ENCODE data around the gene STK36.
A peak's percentile ranks its signal among the peaks of the same experiment; 100 is the strongest.

STK36 gene

GRCh38 chr2:218726004-218726574 is 54.2 kb downstream of the STK36 start:
- no peak for DNase-seq (ENCODE audit: low spot score)
- in situ Hi-C loops (cut with MboI; ENCODE audit: low sequenced_read_pairs, unreplicated experiment), result loop anchor here (10.0 kb wide), 1 partner anchor 119 kb away; no protein-coding TSS in a partner anchor
- TF ChIP-seq CTCF (IDR thresholded peaks at IDR 0.05; ENCODE audit: borderline replicate concordance, control extremely low read depth, extremely low read depth, insufficient read depth, missing control alignments), result no peak

GRCh38 chr2:218727502-218728165 is 55.7 kb downstream of the STK36 start:
- TF ChIP-seq CTCF (IDR thresholded peaks at IDR 0.05; ENCODE audit: borderline replicate concordance, control extremely low read depth, extremely low read depth, insufficient read depth, missing control alignments), result peak; percentile 14
- in situ Hi-C loops (cut with MboI; ENCODE audit: low sequenced_read_pairs, unreplicated experiment), result loop anchor here (10.0 kb wide), 1 partner anchor 117 kb away; no protein-coding TSS in a partner anchor
- DNase-seq (ENCODE audit: low spot score), result no peak

- in situ Hi-C loops (cut with MboI; ENCODE audit: low sequenced_read_pairs, unreplicated experiment), result loop anchor here (10.0 kb wide), 1 partner anchor 115 kb away; no protein-coding TSS in a partner anchor
- no peak for DNase-seq (ENCODE audit: low spot score)
- TF ChIP-seq CTCF (IDR thresholded peaks at IDR 0.05; ENCODE audit: borderline replicate concordance, control extremely low read depth, extremely low read depth, insufficient read depth, missing control alignments), result no peak
Measured at GRCh38 chr2:218729640-218730039, 57.8 kb downstream of the STK36 start.

GRCh38 chr2:218732052-218732760 is 60.3 kb downstream of the STK36 start:
- DNase-seq (ENCODE audit: low spot score), result no peak
- no peak for TF ChIP-seq CTCF (IDR thresholded peaks at IDR 0.05; ENCODE audit: borderline replicate concordance, control extremely low read depth, extremely low read depth, insufficient read depth, missing control alignments)
- in situ Hi-C loops (cut with MboI; ENCODE audit: low sequenced_read_pairs, unreplicated experiment), result no loop called here

- in situ Hi-C loops (cut with MboI; ENCODE audit: low sequenced_read_pairs, unreplicated experiment), result no loop called here
- TF ChIP-seq CTCF (IDR thresholded peaks at IDR 0.05; ENCODE audit: borderline replicate concordance, control extremely low read depth, extremely low read depth, insufficient read depth, missing control alignments), result no peak
Measured at GRCh38 chr2:218732761-218733158, 60.9 kb downstream of the STK36 start.

GRCh38 chr2:218733171-218734021 is 61.5 kb downstream of the STK36 start:
- no peak for TF ChIP-seq CTCF (IDR thresholded peaks at IDR 0.05; ENCODE audit: borderline replicate concordance, control extremely low read depth, extremely low read depth, insufficient read depth, missing control alignments)
- peak; percentile 59 for DNase-seq (ENCODE audit: low spot score)
- in situ Hi-C loops (cut with MboI; ENCODE audit: low sequenced_read_pairs, unreplicated experiment), result no loop called here

More at GRCh38 chr2:218732761-218733158, 60.9 kb downstream of the STK36 start:
- no peak for DNase-seq (ENCODE audit: low spot score)

Data from GM13976 (cell line).